GM18498 (cell line): Measurements from ENCODE around the gene RC3H2.
"Not testable (repeated sequence)": the region's sequence is repeated elsewhere in the genome, so short reads cannot be mapped to it uniquely, and the experiment has no call there.

Experiments
- ATAC-seq: cut with Tn5 transposase; IDR thresholded peaks from one replicate; pipeline ENCODE4 v1.9.1; 2021; ENCODE audit warnings: mild to moderate bottlenecking, moderate library complexity; ENCODE audit not compliant: unreplicated experiment

The RC3H2 gene

GRCh38 chr9:122929796-122930354, 24.7 kb upstream of the RC3H2 start:
- no peak for ATAC-seq

- ATAC-seq = no peak
Measured at GRCh38 chr9:122923947-122924346, 18.8 kb upstream of the RC3H2 start.

DNA sequence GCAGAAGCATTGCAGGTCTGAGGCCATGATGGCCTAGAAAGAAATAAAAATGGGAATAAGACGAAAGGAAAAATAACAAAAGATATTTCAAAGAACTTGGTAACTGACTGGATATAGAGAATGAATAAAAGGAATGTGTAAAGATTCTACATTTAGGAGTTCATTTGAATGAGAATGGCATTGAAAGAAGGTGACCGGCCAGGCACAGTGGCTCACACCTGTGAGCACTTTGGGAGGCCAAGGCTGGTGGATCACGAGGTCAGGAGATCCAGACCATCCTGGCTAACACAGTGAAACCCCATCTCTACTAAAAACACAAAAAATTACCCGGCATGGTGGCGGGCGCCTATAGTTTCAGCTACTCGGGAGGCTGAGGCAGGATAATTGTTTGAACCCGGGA, 17.6 kb upstream of the RC3H2 start:
- ATAC-seq = no peak

DNA sequence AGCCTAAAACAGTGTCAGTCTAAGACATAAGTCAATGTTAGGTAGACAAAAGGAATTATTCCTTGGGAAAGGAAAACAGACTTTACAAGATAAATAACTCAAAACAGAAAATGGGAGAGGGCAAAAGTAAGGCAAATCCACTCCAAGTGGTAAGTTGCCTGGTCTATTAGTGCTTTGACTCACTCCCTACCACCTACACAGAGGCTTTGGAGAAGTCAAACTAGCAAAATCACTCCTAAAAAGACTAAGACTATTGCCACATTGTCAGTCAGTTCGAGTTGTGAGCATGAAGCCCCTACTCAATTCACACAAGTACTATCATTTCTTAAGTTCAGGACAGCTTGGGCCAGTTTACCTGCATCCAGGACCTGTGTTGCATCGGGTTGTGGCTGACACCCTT, 13.2 kb upstream of the RC3H2 start:
- no peak for ATAC-seq

DNA sequence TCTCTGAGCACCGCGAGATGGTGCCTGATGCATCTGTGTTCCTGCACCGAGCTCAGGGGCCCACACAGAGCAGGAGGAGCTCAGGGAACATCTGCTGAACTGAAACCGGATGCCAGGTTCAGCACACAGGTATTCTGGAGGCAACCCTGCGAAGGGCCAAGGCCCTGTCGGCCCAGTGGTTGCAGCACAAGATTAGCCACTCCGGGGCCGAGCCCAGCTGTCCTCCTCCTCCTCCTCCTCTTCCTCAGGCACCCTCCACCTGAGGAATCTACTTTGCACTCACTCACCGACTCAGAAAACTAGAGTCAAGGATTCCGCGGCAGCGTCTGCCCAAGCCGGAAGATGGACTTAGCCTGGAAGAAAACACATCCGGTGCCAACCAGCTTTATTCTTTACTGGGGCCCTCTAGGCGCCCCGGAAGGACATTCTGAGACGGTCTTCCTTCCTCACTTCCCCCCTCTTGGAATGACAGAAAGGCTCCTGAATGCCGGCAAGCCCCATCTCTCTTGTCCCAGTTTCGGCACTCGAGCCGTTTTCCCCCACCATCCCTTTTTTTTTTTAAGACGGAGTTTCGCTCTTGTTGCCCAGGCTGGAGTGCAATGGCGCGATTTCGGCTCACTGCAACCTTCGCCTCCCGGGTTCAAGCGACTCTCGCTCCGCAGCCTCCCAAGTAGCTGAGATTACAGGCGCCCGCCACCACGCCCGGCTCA, 8.0 kb upstream of the RC3H2 start, which contains the start of gene ZBTB6:
TSS of gene ZBTB6 (minus strand) at position 360 of the 710 bp plus-strand sequence. CDS start 1,251 bp downstream, outside the sequence.
- peak; percentile 99 for ATAC-seq

DNA sequence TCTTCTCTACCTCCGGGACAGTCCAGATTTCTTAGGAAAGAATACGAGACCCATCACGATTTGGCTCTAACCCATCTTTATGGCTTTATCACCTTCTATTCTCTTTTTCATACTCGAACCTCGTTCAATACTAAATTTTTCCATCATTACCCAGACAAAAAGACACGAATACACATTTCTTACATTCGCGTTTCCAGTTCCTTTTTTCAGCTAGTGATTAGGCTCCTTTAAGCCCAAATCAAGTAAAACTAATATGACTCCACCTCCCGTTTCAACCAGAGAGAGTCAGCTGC, 7.5 kb upstream of the RC3H2 start:
- ATAC-seq = no peak

GRCh38 chr9:122906122-122906521, 963 bp upstream of the RC3H2 start:
- not testable (repeated sequence) for ATAC-seq

DNA sequence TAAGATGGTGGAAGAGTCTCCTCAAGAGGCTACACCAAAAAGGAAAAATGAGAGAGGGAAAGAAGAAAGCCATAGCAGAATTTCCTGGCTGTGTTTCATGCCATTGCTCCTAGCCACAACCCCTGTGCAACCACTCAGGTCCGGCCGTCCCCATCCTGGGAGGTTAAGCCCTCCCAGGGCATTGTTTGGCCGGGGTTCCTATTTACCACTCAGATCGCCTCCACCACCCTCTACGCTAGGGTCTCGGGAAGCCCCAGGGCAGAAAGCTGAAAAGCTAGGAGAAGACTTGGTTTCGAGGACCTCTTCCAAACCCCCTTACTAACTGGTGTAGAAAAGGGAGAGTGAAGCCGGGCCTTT, 715 bp downstream of the RC3H2 start:
- peak; percentile 22 for ATAC-seq

DNA sequence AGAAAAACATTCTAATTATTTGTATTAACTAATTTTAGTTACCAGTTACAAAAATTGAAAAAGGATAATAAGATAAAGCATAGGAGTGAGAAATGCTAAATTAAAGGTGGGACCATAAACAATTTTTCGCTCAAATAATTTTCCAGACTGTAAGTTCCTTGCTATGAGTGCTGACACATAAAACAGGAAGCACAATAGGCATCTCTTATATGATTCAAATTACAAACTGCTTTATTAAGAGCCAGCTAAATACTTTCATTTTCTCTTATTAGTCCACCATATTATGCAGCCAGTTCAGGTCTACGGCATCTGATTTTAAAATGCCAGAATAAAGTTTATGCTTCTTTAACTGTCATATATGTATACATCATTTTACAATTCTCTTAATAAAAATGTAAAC, 4.4 kb downstream of the RC3H2 start:
- ATAC-seq = no peak

GRCh38 chr9:122897969-122898368, 7.2 kb downstream of the RC3H2 start:
- no peak for ATAC-seq

DNA sequence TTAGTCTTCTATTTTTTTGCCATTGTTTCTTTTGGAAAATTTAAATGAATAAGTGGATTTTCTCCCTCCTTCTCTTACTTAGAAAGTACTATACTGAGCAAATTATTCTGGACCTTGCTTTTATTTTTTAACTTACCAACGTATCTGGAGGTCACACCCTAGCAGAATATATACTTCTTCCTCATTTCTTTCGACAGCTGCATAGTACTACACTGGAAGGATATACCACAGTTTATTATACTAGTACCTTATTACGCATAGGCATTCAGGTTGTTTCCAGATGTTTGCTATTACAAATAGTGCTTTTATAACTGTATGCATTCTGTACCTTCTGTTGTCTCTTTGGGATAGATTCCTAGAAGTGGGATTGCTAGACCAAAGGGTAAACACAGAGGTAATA, 16.7 kb downstream of the RC3H2 start:
- no peak for ATAC-seq

DNA sequence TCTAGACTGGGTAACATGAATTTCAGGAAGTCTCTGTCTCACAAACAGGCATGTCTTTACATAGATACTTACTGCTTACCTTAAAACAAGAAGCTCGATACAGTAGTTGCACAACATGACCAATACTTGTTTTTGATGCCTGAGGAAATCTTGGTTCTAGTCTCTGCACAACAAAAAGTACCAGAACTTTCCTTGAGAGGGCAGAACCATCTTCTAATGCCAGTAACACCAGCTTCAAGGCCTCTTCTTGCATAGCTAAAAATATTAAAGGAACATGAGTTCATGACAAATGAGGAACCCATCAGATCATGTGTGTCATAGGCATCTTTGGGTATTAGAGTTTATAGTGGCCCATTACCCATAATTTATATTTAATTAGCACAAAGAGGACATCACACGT, 22.0 kb downstream of the RC3H2 start:
- no peak for ATAC-seq

DNA sequence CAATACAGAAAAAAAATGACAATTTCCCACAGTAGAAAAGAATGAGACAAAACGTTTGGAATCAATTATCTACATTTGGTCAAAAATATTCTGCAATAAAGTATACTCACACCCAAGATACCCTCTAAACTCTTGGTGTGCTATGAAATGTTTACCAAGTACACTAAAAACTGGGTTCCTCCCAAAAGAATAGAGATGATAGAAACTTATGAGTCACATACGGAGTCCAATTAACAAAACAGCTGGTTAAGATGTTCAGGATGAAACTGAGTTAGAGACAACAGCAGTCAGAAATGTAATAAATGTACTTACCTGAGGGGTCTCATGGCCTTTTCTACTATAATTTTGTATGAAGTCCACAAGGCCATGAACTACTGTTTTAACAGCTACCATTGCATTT, 25.7 kb downstream of the RC3H2 start:
- ATAC-seq = no peak

- ATAC-seq = no peak
Measured at GRCh38 chr9:122875523-122875922, 29.6 kb downstream of the RC3H2 start.

DNA sequence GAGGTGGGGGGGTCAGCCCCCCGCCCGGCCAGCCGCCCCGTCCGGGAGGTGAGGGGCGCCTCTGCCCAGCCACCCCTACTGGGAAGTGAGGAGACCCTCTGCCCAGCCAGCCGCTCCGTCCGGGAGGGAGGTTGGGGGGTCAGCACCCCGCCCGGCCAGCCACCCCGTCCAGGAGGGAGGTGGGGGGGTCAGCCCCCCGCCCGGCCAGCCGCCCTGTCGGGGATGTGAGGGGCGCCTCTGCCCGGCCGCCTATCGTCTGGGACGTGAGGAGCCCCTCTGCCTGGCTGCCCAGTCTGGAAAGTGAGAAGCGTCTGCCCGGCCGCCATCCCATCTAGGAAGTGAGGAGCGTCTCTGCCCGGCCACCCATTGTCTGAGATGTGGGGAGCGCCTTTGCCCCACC, 37.9 kb downstream of the RC3H2 start:
- ATAC-seq = not testable (repeated sequence)

GRCh38 chr9:122866079-122866478, 39.1 kb downstream of the RC3H2 start:
- no peak for ATAC-seq

GRCh38 chr9:122865300-122865699, 39.9 kb downstream of the RC3H2 start:
- no peak for ATAC-seq

GRCh38 chr9:122863407-122863806, 41.8 kb downstream of the RC3H2 start:
- no peak for ATAC-seq

DNA sequence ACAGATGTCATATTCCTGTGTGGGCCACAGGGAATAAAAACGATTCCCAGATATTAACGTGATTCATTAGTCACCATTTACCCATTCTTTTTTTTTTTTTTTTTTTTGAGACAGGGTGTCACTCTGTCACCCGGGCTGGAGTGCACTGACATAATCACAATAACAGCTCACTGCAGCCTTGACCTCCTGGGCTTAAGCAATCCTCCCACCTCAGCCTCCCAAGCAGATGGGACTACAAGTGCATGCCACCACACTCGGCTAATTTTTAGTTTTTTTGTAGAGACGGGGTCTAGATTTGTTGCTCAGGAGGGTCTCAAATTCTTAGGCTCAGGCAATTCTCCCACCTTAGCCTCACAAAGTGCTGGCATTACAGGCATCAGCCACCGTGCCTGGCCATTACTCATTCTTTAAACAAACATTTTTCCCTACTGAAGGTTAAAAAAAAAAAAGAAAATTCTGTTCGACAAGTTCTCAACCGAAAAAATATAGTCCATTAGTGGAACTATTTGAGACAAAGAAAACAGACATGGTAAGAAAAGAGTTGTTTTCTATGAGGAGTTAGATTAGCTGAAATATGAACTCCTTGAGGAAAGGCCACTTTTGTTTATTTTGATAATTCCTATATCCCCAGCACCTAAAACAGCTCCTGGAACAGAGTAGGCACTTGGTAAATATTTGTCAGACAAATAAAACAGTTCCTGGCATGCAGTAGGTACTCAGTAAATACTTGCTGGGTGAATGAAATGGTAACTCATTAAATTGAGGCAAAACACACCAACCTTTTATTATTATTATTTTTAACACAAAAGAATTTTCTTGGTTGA, 44.6 kb downstream of the RC3H2 start:
- no peak for ATAC-seq

- no peak for ATAC-seq
Measured at GRCh38 chr9:122857815-122858214, 47.3 kb downstream of the RC3H2 start.

GRCh38 chr9:122852085-122852786, 52.9 kb downstream of the RC3H2 start:
- not testable (repeated sequence) for ATAC-seq
